K562 (cell line): ENCODE measurements around the gene PNLIPRP1. TPM values are rescaled to one million over a fixed set of nuclear protein-coding genes. Genes with fewer than 3 reads are reported as not detected.

ENCODE experiments used
- HEY1 ChIP-seq: fragments of 250-450 bp; sonication (Bioruptor Pico); IDR thresholded peaks from 2 replicates; pipeline ENCODE4 v1.5.0; 2020; ENCODE audit warnings: mild to moderate bottlenecking, moderate library complexity, borderline replicate concordance
- MAFG ChIP-seq: fragments of 450-650 bp; conservative IDR thresholded peaks from 2 replicates; pipeline ENCODE4 v1.6.1; 2016; ENCODE audit warnings: missing genetic modification characterization, missing compliant biosample characterization
- NR3C1 ChIP-seq: sonication (generic); formaldehyde crosslinking; IDR thresholded peaks from 2 replicates; pipeline ENCODE4 v1.8.1; 2022; ENCODE audit warnings: missing genetic modification reagents
- SNIP1 ChIP-seq: fragments of 450-650 bp; IDR thresholded peaks from 2 replicates; pipeline ENCODE4 v1.7.1; 2017; ENCODE audit warnings: low read depth, mild to moderate bottlenecking
- ZNF431 ChIP-seq: sonication (generic); formaldehyde crosslinking; IDR thresholded peaks from 2 replicates; pipeline ENCODE4 v1.8.0; 2022; ENCODE audit warnings: mild to moderate bottlenecking, missing genetic modification reagents
- ZNF512 ChIP-seq: IDR thresholded peaks from 2 replicates; pipeline ENCODE4 v1.6.1; 2016; ENCODE audit warnings: missing genetic modification characterization, missing compliant biosample characterization
- ZNF592 ChIP-seq: fragments of 450-650 bp; IDR thresholded peaks from 2 replicates; pipeline ENCODE4 v1.6.1; 2017; ENCODE audit warnings: antibody characterized with exemption, mild to moderate bottlenecking
- polyA plus RNA-seq, 8 experiments: library from polyadenylated mRNA; depleted of rRNA in 4 of 8; stranded (reverse) in 5 of 8; unstranded in 3 of 8; fragments of >200 nt; fragmentation: Nextera tagmentation in 2 of 8; fragmentation: Illumina TruSeq in 1 of 8; extraction: Ambion mirVana in 2 of 8; extraction: Trizol in 1 of 8; gene quantifications; 2 replicates each; pipeline versions ENCODE4 v1.2.1 to v1.2.3, GENCODE V29; 2011 to 2014; ENCODE audit warnings: inconsistent platforms in 1 of 8, missing spikeins in 1 of 8
- total RNA-seq, 7 experiments: library from RNA; depleted of rRNA in 6 of 7; stranded (reverse); fragments of >200 nt in 6 of 7; fragmentation: Illumina TruSeq in 2 of 7; extraction: Trizol in 2 of 7; gene quantifications; 2 replicates each; pipeline versions ENCODE4 v1.2.1 to v1.2.3, GENCODE V29; 2011 to 2021; ENCODE audit warnings: low replicate concordance in 1 of 7

The PNLIPRP1 gene
- total and polyA plus RNA-seq, 9 of the 15 experiments (the other 6 are each of a cell fraction or from before 2014, with no cell fraction given) = 0.60 TPM; not detected in 8

GRCh38 chr10:116653885-116654284, 63.1 kb downstream of the PNLIPRP1 start (continued):
- TF ChIP-seq ZNF512 (tag) (no peak), NR3C1 (CRISPR knock-in tag) (no peak), MAFG (tag) (no peak), ZNF431 (CRISPR knock-in tag) (no peak), SNIP1 (no peak), HEY1 (CRISPR knock-in tag) (no peak), ZNF592 (no peak)
